Measurements from ENCODE around the gene DNAJB6.

Gene DNAJB6

DNA sequence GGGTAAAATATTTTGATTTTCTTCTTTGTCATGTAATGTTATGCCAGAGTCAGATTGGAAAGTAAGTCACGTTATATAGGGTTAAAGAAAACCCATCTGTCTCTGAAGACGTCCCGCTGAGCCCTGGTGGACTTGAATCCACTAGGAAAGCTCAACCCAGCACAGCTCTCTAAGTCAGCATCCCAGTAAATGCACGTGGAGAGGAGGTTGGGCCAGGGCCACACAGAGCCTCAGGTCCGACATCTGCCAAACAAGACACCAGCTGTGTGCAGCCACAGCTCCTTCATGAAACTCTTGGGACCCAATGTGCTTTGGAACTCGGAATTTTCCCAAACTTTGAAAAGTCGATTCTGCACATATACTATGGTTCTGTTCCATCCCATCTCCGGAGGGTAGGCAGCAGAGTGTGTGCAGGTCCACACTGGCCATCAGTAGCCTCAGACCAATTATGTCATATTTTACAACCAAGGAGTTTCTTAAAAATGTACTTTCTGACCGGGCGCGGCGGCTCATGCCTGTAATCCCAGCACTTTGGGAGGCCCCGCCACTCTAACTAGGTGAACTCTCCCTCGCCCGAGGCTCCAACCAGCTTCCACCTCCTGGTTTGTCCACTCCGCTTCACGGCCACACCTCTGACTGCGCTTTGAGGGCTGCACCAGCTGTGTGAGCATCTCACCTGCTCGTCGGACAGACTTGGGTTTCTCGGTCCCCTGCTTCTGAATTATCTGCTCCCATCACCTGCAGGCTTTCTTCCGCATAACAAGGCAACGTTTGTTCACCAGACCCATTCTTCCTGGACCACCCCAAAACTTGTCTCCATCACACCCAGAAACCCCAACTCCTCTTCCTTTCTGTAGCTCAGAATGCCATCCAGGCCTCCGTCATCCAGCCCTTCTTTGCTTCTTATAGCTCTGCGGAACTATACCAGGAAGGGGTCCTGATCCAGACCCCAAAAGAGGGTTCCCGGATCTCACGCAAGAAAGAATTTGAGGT, 29.7 kb upstream of the DNAJB6 start:
- H3K4me3 ChIP-seq (replicated peaks; ENCODE audit: low read depth, low read length), result no peak overlapping the region
- TF ChIP-seq, protein P1, sequence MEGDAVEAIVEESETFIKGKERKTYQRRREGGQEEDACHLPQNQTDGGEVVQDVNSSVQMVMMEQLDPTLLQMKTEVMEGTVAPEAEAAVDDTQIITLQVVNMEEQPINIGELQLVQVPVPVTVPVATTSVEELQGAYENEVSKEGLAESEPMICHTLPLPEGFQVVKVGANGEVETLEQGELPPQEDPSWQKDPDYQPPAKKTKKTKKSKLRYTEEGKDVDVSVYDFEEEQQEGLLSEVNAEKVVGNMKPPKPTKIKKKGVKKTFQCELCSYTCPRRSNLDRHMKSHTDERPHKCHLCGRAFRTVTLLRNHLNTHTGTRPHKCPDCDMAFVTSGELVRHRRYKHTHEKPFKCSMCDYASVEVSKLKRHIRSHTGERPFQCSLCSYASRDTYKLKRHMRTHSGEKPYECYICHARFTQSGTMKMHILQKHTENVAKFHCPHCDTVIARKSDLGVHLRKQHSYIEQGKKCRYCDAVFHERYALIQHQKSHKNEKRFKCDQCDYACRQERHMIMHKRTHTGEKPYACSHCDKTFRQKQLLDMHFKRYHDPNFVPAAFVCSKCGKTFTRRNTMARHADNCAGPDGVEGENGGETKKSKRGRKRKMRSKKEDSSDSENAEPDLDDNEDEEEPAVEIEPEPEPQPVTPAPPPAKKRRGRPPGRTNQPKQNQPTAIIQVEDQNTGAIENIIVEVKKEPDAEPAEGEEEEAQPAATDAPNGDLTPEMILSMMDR (IDR thresholded peaks at IDR 0.05; ENCODE audit: low read depth, low read length, missing control alignments), result no peak
- no peak for DNase-seq (ENCODE audit: extremely low read depth, low read depth)

GRCh38 chr7:157309988-157310668, 26.7 kb upstream of the DNAJB6 start:
- no peak overlapping the region for H3K4me3 ChIP-seq (replicated peaks; ENCODE audit: low read depth, low read length)
- peak; percentile 82 for DNase-seq (ENCODE audit: extremely low read depth, low read depth)
- TF ChIP-seq, protein P1 (IDR thresholded peaks at IDR 0.05; ENCODE audit: low read depth, low read length, missing control alignments), result no peak

DNA sequence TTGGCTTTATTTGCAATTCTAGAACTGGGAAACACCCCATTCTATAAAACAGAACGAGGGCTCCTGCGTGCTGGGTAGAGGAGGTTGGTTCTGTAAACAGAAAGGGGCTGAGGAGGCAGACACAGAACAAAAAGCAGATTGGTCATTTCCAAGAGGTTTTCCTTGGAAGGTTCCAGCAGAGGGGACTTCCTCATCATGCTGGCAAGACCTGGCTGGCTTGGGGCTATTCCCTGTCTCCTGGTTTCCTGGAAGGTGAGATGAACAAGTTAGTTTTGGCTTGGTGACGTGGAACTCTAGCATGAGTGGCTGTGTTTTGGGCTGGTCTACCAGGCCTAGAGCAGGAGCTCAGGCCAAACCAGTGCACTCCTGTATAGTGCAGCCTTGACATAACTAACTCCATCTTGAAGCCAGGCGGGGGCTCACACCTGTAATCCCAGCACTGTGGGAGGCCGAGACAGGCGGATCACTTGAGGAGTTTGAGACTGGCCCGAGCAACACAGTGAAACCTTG, 26.1 kb upstream of the DNAJB6 start:
- H3K4me3 ChIP-seq (replicated peaks; ENCODE audit: low read depth, low read length), result no peak overlapping the region
- TF ChIP-seq, protein P1 (IDR thresholded peaks at IDR 0.05; ENCODE audit: low read depth, low read length, missing control alignments), result no peak
- no peak for DNase-seq (ENCODE audit: extremely low read depth, low read depth)

DNA sequence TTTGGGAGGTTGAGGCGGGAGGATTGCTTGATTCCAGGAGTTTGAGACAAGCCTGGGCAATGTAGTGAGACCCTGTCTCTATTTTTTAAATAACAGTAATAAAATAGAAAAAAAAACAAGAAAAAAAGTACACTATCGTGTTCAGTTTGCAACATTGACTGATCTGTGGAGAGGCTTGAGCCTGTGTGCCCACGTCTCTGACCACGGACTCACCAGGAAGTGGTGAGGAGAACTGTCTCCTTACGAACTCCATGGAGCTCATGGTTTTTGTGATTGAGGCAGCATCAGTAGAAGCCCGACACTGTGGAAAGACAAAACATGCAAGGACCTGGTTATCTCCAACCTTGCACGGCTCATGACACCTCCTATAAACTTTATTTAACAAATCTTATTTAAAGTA, 23.9 kb upstream of the DNAJB6 start:
- DNase-seq (ENCODE audit: extremely low read depth, low read depth), result no peak
- H3K4me3 ChIP-seq (replicated peaks; ENCODE audit: low read depth, low read length), result no peak overlapping the region
- TF ChIP-seq, protein P1 (IDR thresholded peaks at IDR 0.05; ENCODE audit: low read depth, low read length, missing control alignments), result no peak

DNA sequence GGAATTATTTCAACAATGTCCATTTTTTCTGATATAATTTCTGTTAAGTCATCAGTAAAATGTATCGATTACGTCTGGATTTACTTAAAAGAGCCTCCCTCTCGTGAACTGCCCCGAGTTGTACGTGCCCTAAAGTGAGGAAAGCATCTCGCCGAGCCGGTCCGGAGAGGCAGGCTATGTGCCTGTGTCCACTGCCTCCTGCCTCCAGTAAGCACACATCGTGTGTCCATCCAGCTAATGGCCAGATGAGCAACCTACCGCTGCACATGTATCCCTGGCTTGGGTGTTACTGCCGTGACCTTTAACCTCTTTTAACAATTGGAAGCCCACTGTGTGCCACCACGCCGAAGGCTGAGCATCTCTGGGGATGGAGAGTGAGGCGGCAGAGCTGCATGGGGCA, 23.2 kb upstream of the DNAJB6 start:
- no peak overlapping the region for H3K4me3 ChIP-seq (replicated peaks; ENCODE audit: low read depth, low read length)
- TF ChIP-seq, protein P1 (IDR thresholded peaks at IDR 0.05; ENCODE audit: low read depth, low read length, missing control alignments), result no peak
- no peak for DNase-seq (ENCODE audit: extremely low read depth, low read depth)

- DNase-seq (ENCODE audit: extremely low read depth, low read depth), result no peak
- TF ChIP-seq, protein P1 (IDR thresholded peaks at IDR 0.05; ENCODE audit: low read depth, low read length, missing control alignments), result no peak
- H3K4me3 ChIP-seq (replicated peaks; ENCODE audit: low read depth, low read length), result no peak overlapping the region
These were observed 18.6 kb upstream of the DNAJB6 start for GRCh38 chr7:157318015-157318706.

Data from HFF-Myc (cell line).